ENCODE results near the gene NFYA.

The NFYA gene

DNA sequence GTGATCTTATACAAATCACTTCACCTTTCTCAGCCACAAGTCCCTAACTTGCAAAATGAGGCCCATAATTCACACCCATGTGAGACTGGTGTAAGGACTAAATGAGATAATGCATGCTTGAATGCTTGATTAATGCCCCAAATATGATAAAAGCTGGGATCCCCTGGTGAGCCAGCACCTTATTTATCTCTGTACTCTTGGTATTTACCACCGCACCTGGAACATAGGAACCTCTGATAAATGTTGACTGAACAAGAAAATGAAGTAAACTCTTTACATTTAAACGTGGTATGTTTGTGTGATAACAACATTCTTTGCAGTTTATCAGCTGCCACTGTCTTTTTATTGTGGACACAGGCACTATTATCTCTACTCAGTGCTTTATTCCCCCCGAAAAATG, 22.2 kb upstream of the NFYA start:
- TF ChIP-seq, protein P1, sequence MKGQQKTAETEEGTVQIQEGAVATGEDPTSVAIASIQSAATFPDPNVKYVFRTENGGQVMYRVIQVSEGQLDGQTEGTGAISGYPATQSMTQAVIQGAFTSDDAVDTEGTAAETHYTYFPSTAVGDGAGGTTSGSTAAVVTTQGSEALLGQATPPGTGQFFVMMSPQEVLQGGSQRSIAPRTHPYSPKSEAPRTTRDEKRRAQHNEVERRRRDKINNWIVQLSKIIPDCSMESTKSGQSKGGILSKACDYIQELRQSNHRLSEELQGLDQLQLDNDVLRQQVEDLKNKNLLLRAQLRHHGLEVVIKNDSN (IDR thresholded peaks at IDR 0.05) = no peak
- no peak for TF ChIP-seq TCF12 (IDR thresholded peaks at IDR 0.05; ENCODE audit: low read depth)
- TF ChIP-seq ZBTB7A (IDR thresholded peaks at IDR 0.05; ENCODE audit: low read depth) = no peak
- no peak for TF ChIP-seq TEAD4 (IDR thresholded peaks at IDR 0.05)
- TF ChIP-seq NFIC (IDR thresholded peaks at IDR 0.05) = no peak
- TF ChIP-seq, protein P2, sequence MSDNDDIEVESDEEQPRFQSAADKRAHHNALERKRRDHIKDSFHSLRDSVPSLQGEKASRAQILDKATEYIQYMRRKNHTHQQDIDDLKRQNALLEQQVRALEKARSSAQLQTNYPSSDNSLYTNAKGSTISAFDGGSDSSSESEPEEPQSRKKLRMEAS (IDR thresholded peaks at IDR 0.05) = no peak
- TF ChIP-seq, protein P3, sequence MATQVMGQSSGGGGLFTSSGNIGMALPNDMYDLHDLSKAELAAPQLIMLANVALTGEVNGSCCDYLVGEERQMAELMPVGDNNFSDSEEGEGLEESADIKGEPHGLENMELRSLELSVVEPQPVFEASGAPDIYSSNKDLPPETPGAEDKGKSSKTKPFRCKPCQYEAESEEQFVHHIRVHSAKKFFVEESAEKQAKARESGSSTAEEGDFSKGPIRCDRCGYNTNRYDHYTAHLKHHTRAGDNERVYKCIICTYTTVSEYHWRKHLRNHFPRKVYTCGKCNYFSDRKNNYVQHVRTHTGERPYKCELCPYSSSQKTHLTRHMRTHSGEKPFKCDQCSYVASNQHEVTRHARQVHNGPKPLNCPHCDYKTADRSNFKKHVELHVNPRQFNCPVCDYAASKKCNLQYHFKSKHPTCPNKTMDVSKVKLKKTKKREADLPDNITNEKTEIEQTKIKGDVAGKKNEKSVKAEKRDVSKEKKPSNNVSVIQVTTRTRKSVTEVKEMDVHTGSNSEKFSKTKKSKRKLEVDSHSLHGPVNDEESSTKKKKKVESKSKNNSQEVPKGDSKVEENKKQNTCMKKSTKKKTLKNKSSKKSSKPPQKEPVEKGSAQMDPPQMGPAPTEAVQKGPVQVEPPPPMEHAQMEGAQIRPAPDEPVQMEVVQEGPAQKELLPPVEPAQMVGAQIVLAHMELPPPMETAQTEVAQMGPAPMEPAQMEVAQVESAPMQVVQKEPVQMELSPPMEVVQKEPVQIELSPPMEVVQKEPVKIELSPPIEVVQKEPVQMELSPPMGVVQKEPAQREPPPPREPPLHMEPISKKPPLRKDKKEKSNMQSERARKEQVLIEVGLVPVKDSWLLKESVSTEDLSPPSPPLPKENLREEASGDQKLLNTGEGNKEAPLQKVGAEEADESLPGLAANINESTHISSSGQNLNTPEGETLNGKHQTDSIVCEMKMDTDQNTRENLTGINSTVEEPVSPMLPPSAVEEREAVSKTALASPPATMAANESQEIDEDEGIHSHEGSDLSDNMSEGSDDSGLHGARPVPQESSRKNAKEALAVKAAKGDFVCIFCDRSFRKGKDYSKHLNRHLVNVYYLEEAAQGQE (IDR thresholded peaks at IDR 0.05; ENCODE audit: low read depth) = no peak
- no peak for TF ChIP-seq CREB1 (IDR thresholded peaks at IDR 0.05; ENCODE audit: low read depth)
- no peak for TF ChIP-seq EGR1 (IDR thresholded peaks at IDR 0.05)
- TF ChIP-seq TAF1 (IDR thresholded peaks at IDR 0.05; ENCODE audit: low read depth) = no peak
- TF ChIP-seq RAD21 (IDR thresholded peaks at IDR 0.05; ENCODE audit: low read depth) = no peak

DNA sequence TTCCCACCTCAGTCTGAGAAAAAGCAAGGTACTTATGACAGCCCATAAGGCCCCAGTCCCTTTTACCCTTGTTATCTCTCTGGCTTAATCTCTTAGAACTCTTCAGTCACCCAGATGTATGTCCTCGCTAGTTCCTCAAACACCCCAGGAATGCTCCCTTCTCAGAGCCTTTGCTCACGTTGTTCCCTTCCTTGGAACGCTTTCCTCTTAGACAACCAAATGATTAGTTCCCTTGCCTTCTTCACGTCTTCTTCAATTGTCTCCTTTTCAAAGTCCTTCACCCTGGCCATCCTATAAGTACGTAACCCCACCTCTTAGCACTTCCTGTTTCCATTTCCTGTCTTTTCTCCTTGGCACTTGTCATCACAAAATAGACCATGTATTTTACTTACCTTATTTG, 20.9 kb upstream of the NFYA start:
- no peak for TF ChIP-seq EGR1 (IDR thresholded peaks at IDR 0.05)

DNA sequence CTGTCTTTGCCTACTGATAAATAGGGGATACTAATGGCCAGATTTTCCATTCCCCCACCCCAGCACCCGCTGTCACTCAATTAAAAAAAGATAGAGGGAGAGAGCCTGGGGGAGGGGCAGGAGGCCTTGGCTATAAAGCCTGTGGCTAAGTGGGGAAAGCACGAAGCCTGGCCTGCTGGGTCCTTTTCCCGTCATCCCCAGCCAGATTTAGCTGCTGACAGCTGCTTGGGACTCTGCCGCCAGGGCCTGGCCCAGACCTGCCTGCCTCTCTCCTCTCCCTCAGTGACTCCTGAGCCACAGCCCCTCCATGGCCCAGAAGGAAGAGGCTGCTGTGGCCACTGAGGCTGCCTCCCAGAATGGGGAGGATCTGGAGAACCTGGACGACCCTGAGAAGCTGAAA, 19.7 kb upstream of the NFYA start, which contains the start of gene APOBEC2:
Gene APOBEC2 (plus strand): TSS at position 162 of the 400 bp plus-strand sequence. CDS start 146 bp downstream, at position 308.
- no peak for TF ChIP-seq YY1 (IDR thresholded peaks at IDR 0.05; ENCODE audit: low read depth)
- no peak for TF ChIP-seq CEBPB (IDR thresholded peaks at IDR 0.05)
- TF ChIP-seq, protein P1 (IDR thresholded peaks at IDR 0.05) = no peak
- TF ChIP-seq TCF12 (IDR thresholded peaks at IDR 0.05; ENCODE audit: low read depth) = no peak
- no peak for TF ChIP-seq FOXM1 (IDR thresholded peaks at IDR 0.05; ENCODE audit: borderline replicate concordance, low read depth)
- TF ChIP-seq, protein P2 (IDR thresholded peaks at IDR 0.05) = no peak
- TF ChIP-seq TEAD4 (IDR thresholded peaks at IDR 0.05) = no peak
- TF ChIP-seq, protein P3 (IDR thresholded peaks at IDR 0.05; ENCODE audit: low read depth) = no peak
- no peak for TF ChIP-seq EGR1 (IDR thresholded peaks at IDR 0.05)
- no peak for TF ChIP-seq ZBTB7A (IDR thresholded peaks at IDR 0.05; ENCODE audit: low read depth)
- no peak for TF ChIP-seq CREB1 (IDR thresholded peaks at IDR 0.05; ENCODE audit: low read depth)

DNA sequence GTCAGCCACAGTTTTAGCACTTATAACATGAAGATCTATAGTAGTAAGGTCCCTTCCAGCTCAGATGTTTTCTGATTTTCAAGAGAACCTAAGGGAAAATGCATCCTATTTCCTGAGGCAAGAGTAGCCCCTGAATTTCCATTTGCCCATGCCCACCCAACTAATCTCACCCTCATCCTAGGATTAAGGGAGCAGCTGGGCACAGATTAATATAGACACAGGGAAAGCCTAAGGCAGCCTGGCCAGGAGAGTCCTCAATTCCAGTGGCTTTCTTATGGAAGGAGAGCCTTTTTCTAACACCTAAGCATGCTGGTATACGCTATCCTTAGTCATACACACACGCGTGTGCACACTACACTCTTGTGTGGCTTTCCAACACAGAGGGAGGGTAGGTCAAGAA, 18.3 kb upstream of the NFYA start:
- TF ChIP-seq ZBTB7A (IDR thresholded peaks at IDR 0.05; ENCODE audit: low read depth) (no peak), CREB1 (IDR thresholded peaks at IDR 0.05; ENCODE audit: low read depth) (no peak), TAF1 (IDR thresholded peaks at IDR 0.05; ENCODE audit: low read depth) (no peak), FOXM1 (IDR thresholded peaks at IDR 0.05; ENCODE audit: borderline replicate concordance, low read depth) (no peak), EGR1 (IDR thresholded peaks at IDR 0.05) (no peak), NFIC (IDR thresholded peaks at IDR 0.05) (no peak), TCF12 (IDR thresholded peaks at IDR 0.05; ENCODE audit: low read depth) (no peak)
- TF ChIP-seq, protein P2 (IDR thresholded peaks at IDR 0.05) = no peak
- TF ChIP-seq, protein P1 (IDR thresholded peaks at IDR 0.05) = no peak

DNA sequence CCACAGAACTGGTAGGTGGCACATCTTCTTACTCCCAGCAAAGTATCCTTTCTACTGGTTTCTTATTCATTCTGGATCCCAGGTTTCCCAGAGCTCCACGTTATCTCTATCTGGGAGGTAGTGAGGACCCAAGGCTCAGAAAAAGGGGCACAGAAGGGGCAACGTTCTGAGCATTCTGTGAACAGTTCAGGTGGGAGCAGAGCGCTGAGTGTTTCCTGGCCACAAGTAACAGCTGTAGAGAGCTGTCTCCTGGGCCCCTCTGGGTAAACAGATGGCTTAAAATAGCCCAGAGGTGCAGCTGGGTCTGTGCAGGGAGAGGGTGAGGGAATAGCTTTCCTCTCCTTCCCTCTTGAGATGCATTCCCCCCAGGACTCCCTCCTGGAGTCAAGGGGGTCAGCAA, 17.6 kb upstream of the NFYA start:
- TF ChIP-seq, protein P1 (IDR thresholded peaks at IDR 0.05) = no peak
- TF ChIP-seq EGR1 (IDR thresholded peaks at IDR 0.05) (no peak), TEAD4 (IDR thresholded peaks at IDR 0.05) (no peak), YY1 (IDR thresholded peaks at IDR 0.05; ENCODE audit: low read depth) (no peak), RAD21 (IDR thresholded peaks at IDR 0.05; ENCODE audit: low read depth) (no peak), CREB1 (IDR thresholded peaks at IDR 0.05; ENCODE audit: low read depth) (no peak), CEBPB (IDR thresholded peaks at IDR 0.05) (no peak), EP300 (IDR thresholded peaks at IDR 0.05; ENCODE audit: borderline replicate concordance) (no peak), NFIC (IDR thresholded peaks at IDR 0.05) (no peak), TCF12 (IDR thresholded peaks at IDR 0.05; ENCODE audit: low read depth) (no peak), TAF1 (IDR thresholded peaks at IDR 0.05; ENCODE audit: low read depth) (no peak), FOXM1 (IDR thresholded peaks at IDR 0.05; ENCODE audit: borderline replicate concordance, low read depth) (no peak), ZBTB7A (IDR thresholded peaks at IDR 0.05; ENCODE audit: low read depth) (no peak)
- TF ChIP-seq, protein P2 (IDR thresholded peaks at IDR 0.05) = no peak
- TF ChIP-seq, protein P3 (IDR thresholded peaks at IDR 0.05; ENCODE audit: low read depth) = no peak
